K562 (cell line): ENCODE measurements around the gene PCDH1. TPM values are rescaled to one million over a fixed set of nuclear protein-coding genes. Genes with fewer than 3 reads are reported as not detected.
A peak's percentile ranks its signal among the peaks of the same experiment; 100 is the strongest.

Experiments used
- ATAC-seq: fragments of 200-7000 bp; cut with Tn5 transposase; 3 replicates; pipeline ENCODE4 v1.9.1; 2020; ENCODE audit warnings: moderate library complexity
- BruUV-seq: library from RNA; stranded (reverse); fragments of 400-500 nt; replicated peaks from 2 replicates; lab custom pipeline; 2021; lab: Mats Ljungman, UMichigan
- CTCF ChIA-PET: fragments of 300-600 bp; formaldehyde crosslinking; extraction: SDS; loops from one replicate; lab custom pipeline; 2021; ENCODE audit warnings: low intra/inter-chr PET ratio; lab: Yijun Ruan, JAX
- POLR2A ChIA-PET: fragments of 300-600, 350-650 bp; sonication (Branson Sonifier 250); formaldehyde crosslinking; extraction: SDS; loops from one replicate; lab custom pipeline; 2021; ENCODE audit warnings: antibody characterized with exemption, inconsistent platforms; lab: Yijun Ruan, JAX
- DNase-seq, 4 experiments: peaks; one replicate each; pipeline versions ENCODE4 v3.0.0 to v3.0.0-alpha.2; 2011 to 2018; ENCODE audit warnings: low spot score in 3 of 4, mixed read lengths in 3 of 4; ENCODE audit errors: extremely low read depth in 1 of 4
- FAIRE-seq: peaks from 2 replicates; lab custom pipeline; 2011; peaks lifted over from hg19 to GRCh38; lab: Jason Lieb, UNC
- H2AFZ ChIP-seq: 2 replicates; pipeline ENCODE4 v1.6.0; 2011; ENCODE audit warnings: low read depth, low read length, control low read depth, inconsistent platforms
- H3K27ac ChIP-seq: fragments of 200-600 bp; 3 replicates; pipeline ENCODE4 v1.8.0; 2011; ENCODE audit warnings: low read depth, mild to moderate bottlenecking, control low read depth, inconsistent platforms, low read length, moderate library complexity, mixed read lengths; ENCODE audit errors: extremely low read depth
- H3K27me3 ChIP-seq, 2 experiments: fragments of 300-600 bp in 1 of 2; 2 replicates in 1 of 2; 3 replicates in 1 of 2; pipeline versions ENCODE4 v1.6.0 to v1.8.0; 2011; ENCODE audit warnings: inconsistent platforms in 2 of 2, low read length in 2 of 2, mild to moderate bottlenecking in 1 of 2, mixed read lengths in 1 of 2, moderate library complexity in 1 of 2; ENCODE audit not compliant: control insufficient read depth in 2 of 2, insufficient read depth in 2 of 2
- H3K36me3 ChIP-seq: fragments of 300-600 bp; 3 replicates; pipeline ENCODE4 v1.8.0; 2011; ENCODE audit warnings: mild to moderate bottlenecking, low read length, inconsistent platforms; ENCODE audit not compliant: control insufficient read depth, insufficient read depth
- H3K4me1 ChIP-seq, 2 experiments: fragments of 200-600 bp in 1 of 2; replicated peaks in 1 of 2; 2 replicates in 1 of 2; 3 replicates in 1 of 2; pipeline versions ENCODE4 v1.5.1 to v1.8.0; 2011; ENCODE audit warnings: inconsistent platforms in 2 of 2, low read length in 2 of 2, mild to moderate bottlenecking in 1 of 2, mixed read lengths in 1 of 2, moderate library complexity in 1 of 2; ENCODE audit not compliant: control insufficient read depth in 2 of 2, insufficient read depth in 2 of 2
- H3K4me2 ChIP-seq: 2 replicates; pipeline ENCODE4 v1.6.1; 2011; ENCODE audit warnings: low read length, control low read depth, inconsistent platforms, mixed read lengths; ENCODE audit not compliant: insufficient read depth
- H3K4me3 ChIP-seq: fragments of 200-600 bp; sonication (generic), shearing (Covaris generic); 2 replicates; pipeline ENCODE4 v1.5.1; 2016; ENCODE audit warnings: control low read depth, inconsistent platforms
- H3K79me2 ChIP-seq: fragments of 200-600 bp; 3 replicates; pipeline ENCODE4 v1.8.0; 2011; ENCODE audit warnings: low read length, inconsistent platforms; ENCODE audit not compliant: control insufficient read depth, insufficient read depth
- H3K9ac ChIP-seq, 2 experiments: 2 replicates each; pipeline versions ENCODE4 v1.6.0 to v1.6.1; 2011; ENCODE audit warnings: low read depth in 2 of 2, low read length in 2 of 2, control low read depth in 1 of 2, inconsistent platforms in 1 of 2, mild to moderate bottlenecking in 1 of 2, mixed read lengths in 1 of 2; ENCODE audit not compliant: insufficient read depth in 1 of 2
- H3K9me1 ChIP-seq: one replicate; pipeline ENCODE4 v1.6.0; 2011; ENCODE audit warnings: inconsistent platforms, mild to moderate bottlenecking, low read length, moderate library complexity; ENCODE audit not compliant: control insufficient read depth, insufficient read depth
- H3K9me3 ChIP-seq: replicated peaks from 2 replicates; pipeline ENCODE4 v1.5.1; 2011; ENCODE audit warnings: low read depth, low read length, inconsistent platforms; ENCODE audit not compliant: control insufficient read depth, insufficient read depth
- H4K20me1 ChIP-seq: replicated peaks from 2 replicates; pipeline ENCODE4 v1.6.1; 2011; ENCODE audit warnings: low read length, inconsistent platforms, mixed read lengths; ENCODE audit not compliant: control insufficient read depth, insufficient read depth
- CTCF ChIP-seq, 3 experiments: IDR thresholded peaks in 2 of 3; conservative IDR thresholded peaks in 1 of 3; 2 replicates each; pipeline ENCODE4 v1.5.1; 2011 to 2012; ENCODE audit warnings: low read length in 3 of 3, mild to moderate bottlenecking in 3 of 3, control low read depth in 2 of 3, improper control_type of control experiment in 1 of 3, inconsistent platforms in 1 of 3, low read depth in 1 of 3, mixed read lengths in 1 of 3, moderate library complexity in 1 of 3; ENCODE audit not compliant: insufficient read depth in 2 of 3
- KDM5B ChIP-seq: fragments of 200-600 bp; sonication (generic); IDR thresholded peaks from 2 replicates; pipeline ENCODE4 v1.6.1; 2012; ENCODE audit warnings: low read depth, mild to moderate bottlenecking, moderate library complexity, low read length, control low read depth, inconsistent platforms; ENCODE audit not compliant: insufficient replicate concordance
- LARP7 ChIP-seq: fragments of 450-650 bp; IDR thresholded peaks from 2 replicates; pipeline ENCODE4 v1.6.1; 2016
- NRF1 ChIP-seq, 2 experiments: fragments of 450-650 bp; IDR thresholded peaks in 1 of 2; conservative IDR thresholded peaks in 1 of 2; 2 replicates each; pipeline ENCODE4 v1.6.1; 2014; ENCODE audit warnings: mild to moderate bottlenecking in 2 of 2
- RBBP5 ChIP-seq: fragments of 200-600 bp; sonication (generic); IDR thresholded peaks from 2 replicates; pipeline ENCODE4 v1.6.1; 2012; ENCODE audit warnings: borderline replicate concordance, mild to moderate bottlenecking, low read length, control low read depth, inconsistent platforms; ENCODE audit not compliant: insufficient read depth, poor library complexity, severe bottlenecking
- TRIM25 ChIP-seq: fragments of 450-650 bp; IDR thresholded peaks from 2 replicates; pipeline ENCODE4 v1.7.0; 2016; ENCODE audit warnings: borderline replicate concordance
- ZNF232 ChIP-seq: sonication (generic); formaldehyde crosslinking; IDR thresholded peaks from 2 replicates; pipeline ENCODE4 v1.8.0; 2022; ENCODE audit warnings: mild to moderate bottlenecking, missing genetic modification reagents
- WGBS: fragments of 100-300 bp; shearing (Covaris generic); methylation state at CpG from one replicate; pipeline ENCODE4 v1.1.6; 2016; ENCODE audit warnings: low coverage, mixed read lengths; ENCODE audit not compliant: insufficient coverage; ENCODE audit errors: missing lambda C conversion rate; 5-methylcytosine and 5-hydroxymethylcytosine counted together
- in situ Hi-C: fragments of 300-500 bp; cut with MboI; formaldehyde crosslinking; loops from 4 replicates; pipeline ENCODE4 v1.15.0; 2018; ENCODE audit warnings: inconsistent platforms, mixed read lengths
- intact Hi-C: fragments of 100-400 bp; cut with micrococcal nuclease; formaldehyde crosslinking; loops from 2 replicates; pipeline ENCODE4 v1.14.2; 2022
- polyA plus RNA-seq, 8 experiments: library from polyadenylated mRNA; depleted of rRNA in 4 of 8; stranded (reverse) in 5 of 8; unstranded in 3 of 8; fragments of >200 nt; fragmentation: Nextera tagmentation in 2 of 8; fragmentation: Illumina TruSeq in 1 of 8; extraction: Ambion mirVana in 2 of 8; extraction: Trizol in 1 of 8; gene quantifications; 2 replicates each; pipeline versions ENCODE4 v1.2.1 to v1.2.3, GENCODE V29; 2011 to 2014; ENCODE audit warnings: inconsistent platforms in 1 of 8, missing spikeins in 1 of 8
- total RNA-seq, 7 experiments: library from RNA; depleted of rRNA in 6 of 7; stranded (reverse); fragments of >200 nt in 6 of 7; fragmentation: Illumina TruSeq in 2 of 7; extraction: Trizol in 2 of 7; gene quantifications; 2 replicates each; pipeline versions ENCODE4 v1.2.1 to v1.2.3, GENCODE V29; 2011 to 2021; ENCODE audit warnings: low replicate concordance in 1 of 7

The PCDH1 gene
- total and polyA plus RNA-seq, 9 of the 15 experiments (the other 6 are each of a cell fraction or from before 2014, with no cell fraction given): 0.11 to 3.6 (median 1.9) TPM; not detected in 1

- TF ChIP-seq TRIM25 (no peak), CTCF (IDR thresholded peaks at IDR 0.05 in 2 of 3, conservative IDR thresholded peaks at IDR 0.05 in 1 of 3; ENCODE audit: insufficient read depth in 2 of 3, low read depth in 1 of 3, low read length in 3 of 3) (peak in 2 of 3 experiments; percentile 32 to 40; a peak in 3 of 6 replicates)
Observed at GRCh38 chr5:141845371-141845851, 32.8 kb downstream of the PCDH1 start (continued).

GRCh38 chr5:141844414-141845097, 33.7 kb downstream of the PCDH1 start:
- no peak overlapping the region for H3K9ac ChIP-seq
- H3K4me1 ChIP-seq: peaks cover 20 to 34% of the 10 kb centered on the region in 2 experiments
- TF ChIP-seq KDM5B (no peak), ZNF232 (CRISPR knock-in tag) (no peak), LARP7 (no peak), NRF1 (conservative IDR thresholded peaks at IDR 0.05 in 1 of 2, IDR thresholded peaks at IDR 0.05 in 1 of 2) (no peak), RBBP5 (no peak)
- POLR2A ChIA-PET: interaction anchor here (0.6 to 1.1 kb wide), 4 partner anchors 8 to 723 kb away, joined by 3 read pairs; no protein-coding TSS in a partner anchor
- ATAC-seq (no peak), DNase-seq (no peak), FAIRE-seq (no peak)
- intact Hi-C loops: no loop called here
- H3K9me1 ChIP-seq: no peaks in the 10 kb centered on the region
- H3K9me3 ChIP-seq: no peaks in the 10 kb centered on the region
- no peaks in the 10 kb centered on the region for H3K79me2 ChIP-seq
- H4K20me1 ChIP-seq: no peaks in the 10 kb centered on the region
- H3K27ac ChIP-seq: no peak overlapping the region
- CTCF ChIA-PET: no interaction called here
- no peaks in the 10 kb centered on the region for H3K36me3 ChIP-seq
- H3K4me3 ChIP-seq: no peak overlapping the region
- WGBS: 34% methylated on average over 7 of the region's 9 CpGs
- H2AFZ ChIP-seq: no peak overlapping the region
- H3K4me2 ChIP-seq: no peak overlapping the region; the same call in 1 of the 2 replicates
- peaks cover 0 to 17% of the 10 kb centered on the region in 2 experiments; a peak in 2 of 5 replicates for H3K27me3 ChIP-seq
- no TSS peak for BruUV-seq
- in situ Hi-C loops: no loop called here
